HG02943 (cell line): Measurements from ENCODE around the gene NDUFAB1.
"Not testable (repeated sequence)": the region's sequence is repeated elsewhere in the genome, so short reads cannot be mapped to it uniquely, and the experiment has no call there.

Experiments
- ATAC-seq: cut with Tn5 transposase; IDR thresholded peaks from one replicate; pipeline ENCODE4 v1.9.1; 2021; ENCODE audit warnings: mild to moderate bottlenecking, low read depth, moderate library complexity; ENCODE audit not compliant: unreplicated experiment

NDUFAB1 gene

DNA sequence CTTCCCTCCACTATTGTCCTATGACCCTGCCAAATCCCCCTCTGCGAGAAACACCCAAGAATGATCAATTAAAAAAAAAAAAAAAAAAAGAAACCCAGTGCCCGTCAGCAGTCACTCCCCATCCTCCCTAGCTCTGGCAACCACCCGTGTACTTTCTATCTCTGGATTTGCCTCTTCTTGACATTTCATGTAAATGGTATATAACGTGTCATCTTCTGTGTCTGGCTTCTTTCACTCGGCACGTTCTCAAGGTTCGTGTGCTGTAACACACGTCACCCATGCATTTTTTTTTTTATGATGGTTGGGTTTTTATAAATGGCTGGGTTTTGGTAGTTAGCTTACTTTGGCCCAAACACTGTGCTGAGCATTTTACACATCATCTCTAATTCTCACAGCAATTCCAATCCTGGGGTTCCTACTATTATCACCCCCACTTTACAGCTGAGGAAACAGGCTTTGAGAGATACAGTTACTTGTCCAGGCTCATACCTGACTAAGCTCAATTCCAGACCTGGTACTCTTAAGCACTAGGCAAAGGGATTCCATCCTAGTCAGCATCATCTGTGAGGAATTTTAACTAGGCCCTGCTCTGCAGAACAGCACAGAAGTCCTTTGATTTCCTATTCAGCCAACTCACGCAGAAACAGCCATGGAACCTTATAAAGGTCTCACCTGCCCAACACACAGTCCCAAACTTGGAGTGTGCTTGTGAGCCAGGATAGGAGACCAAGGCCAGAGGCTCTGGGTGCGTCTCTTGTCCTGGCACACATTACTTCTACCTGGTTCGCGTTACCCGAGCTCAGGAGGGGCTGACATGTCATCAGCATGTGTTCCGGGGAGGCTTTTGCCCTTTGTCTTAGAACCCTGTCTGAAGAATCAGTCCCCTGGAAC, 11.7 kb downstream of the NDUFAB1 start:
- no peak for ATAC-seq

GRCh38 chr16:23583271-23583670, 12.8 kb downstream of the NDUFAB1 start:
- not testable (repeated sequence) for ATAC-seq

GRCh38 chr16:23581764-23582163, 14.4 kb downstream of the NDUFAB1 start:
- ATAC-seq: no peak

GRCh38 chr16:23580391-23580790, 15.7 kb downstream of the NDUFAB1 start:
- ATAC-seq: no peak

DNA sequence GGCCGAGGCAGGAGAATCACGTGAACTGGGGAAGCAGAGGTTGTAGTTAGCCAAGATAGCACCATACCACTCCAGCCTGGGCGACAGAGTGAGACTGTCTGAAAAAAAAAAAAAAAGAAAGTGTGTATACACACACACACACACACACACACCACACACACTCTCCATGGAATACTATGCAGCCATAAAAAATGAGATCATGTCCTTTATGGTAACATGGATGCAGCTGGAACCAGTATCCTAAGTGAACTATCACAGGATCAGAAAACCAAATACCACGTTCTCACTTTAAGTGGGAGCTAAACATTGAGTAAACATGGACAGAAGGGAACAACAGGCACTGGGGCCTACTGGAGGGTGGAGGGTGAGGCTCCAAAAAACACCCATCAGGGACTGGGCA, 16.7 kb downstream of the NDUFAB1 start:
- no peak for ATAC-seq

GRCh38 chr16:23578101-23578830, 17.9 kb downstream of the NDUFAB1 start:
- ATAC-seq: no peak

DNA sequence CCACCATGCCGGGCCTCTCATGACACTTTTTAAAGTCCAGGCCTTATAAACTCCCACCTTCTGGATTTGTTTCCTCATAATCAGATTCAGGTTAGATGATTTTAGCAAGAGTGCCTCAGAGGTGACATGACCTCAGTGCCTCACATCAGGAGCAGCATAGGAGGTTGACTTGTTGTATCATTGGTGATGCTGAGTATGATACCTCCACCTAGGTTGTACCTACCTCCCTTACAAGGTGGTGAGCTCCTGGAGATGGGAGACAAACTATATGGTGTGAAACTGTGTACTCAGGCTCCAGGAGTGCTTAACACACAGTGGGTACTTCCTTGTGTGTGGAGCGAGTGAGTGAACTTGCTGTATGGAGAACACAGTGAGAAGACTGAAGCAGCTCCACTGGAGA, 18.6 kb downstream of the NDUFAB1 start:
- no peak for ATAC-seq

DNA sequence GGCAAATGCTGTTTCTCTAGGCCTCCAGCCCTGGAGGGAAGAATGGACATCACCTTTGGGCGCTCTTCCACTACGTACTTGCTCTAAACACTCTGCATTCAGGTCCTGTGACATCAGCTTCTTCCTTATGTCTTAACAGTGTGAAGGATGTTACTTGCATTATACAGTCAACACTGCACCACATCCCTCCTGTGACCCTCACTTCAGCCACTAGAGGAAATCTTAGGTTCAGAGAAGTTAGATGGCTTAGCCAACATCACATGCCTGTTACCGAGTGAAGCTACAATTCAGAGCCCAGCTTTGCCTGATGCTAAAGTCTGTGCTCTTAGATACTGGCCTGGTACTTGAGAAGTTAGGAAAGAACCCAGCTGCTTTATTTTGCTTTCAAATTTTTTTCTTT, 20.3 kb downstream of the NDUFAB1 start:
- ATAC-seq: no peak

DNA sequence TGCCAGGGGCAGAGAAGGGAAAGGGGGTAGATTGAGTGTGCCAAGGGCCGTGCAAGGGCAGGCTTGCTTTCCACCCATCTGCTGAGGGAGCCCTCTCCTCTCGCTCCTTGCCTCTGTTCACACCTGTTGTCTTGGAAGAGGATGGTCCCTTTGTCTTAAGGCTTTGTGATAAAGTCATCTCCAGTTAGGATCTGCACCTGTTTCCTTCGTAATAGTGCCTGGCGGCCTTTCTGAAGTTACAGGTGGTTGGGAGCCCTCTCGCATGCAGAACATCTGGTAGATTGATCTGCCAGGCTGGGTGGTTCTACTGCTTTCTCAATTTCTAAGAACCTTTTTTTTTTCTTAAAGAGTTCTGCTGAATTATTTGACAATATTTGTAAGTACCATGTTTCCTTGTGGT, 22.3 kb downstream of the NDUFAB1 start:
- ATAC-seq: no peak

DNA sequence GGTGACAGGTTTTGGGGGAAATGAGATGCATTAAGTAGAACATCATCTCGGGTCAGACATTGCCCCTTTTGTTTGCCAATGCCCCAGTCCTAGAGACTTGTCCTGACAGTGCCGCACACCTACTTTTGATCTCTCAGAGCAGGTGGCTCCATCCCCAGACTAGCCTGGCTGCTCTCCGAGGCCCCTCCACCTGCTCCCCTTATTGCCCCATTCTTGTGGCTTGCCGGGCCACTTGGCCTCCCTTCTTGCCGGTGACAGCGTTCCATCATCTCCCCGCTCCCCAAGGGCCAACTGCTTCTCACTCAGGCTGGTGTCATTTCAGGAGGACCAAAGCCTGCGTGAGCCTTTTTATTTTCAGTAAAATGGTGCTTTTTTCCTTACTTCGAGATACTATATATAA, 23.7 kb downstream of the NDUFAB1 start:
- no peak for ATAC-seq

DNA sequence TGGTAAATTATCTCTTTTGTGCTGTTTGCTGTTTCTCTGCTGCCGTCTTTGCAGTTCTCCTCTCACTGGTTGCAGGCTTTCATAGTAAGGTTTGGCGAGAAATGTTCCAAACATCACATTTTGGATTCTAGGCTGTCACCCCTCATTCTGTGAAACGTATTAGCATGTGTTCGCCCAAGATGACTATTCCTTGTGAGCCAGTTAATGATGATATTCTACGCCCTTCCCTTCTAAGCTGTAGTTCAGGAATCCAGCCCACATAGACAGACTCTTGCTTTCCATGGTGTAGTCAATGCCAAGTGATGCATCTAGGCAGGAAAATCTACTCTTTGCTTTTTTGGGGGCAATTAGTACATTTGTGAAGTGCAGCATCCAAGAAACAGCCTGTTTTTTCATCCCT, 24.2 kb downstream of the NDUFAB1 start:
- no peak for ATAC-seq

DNA sequence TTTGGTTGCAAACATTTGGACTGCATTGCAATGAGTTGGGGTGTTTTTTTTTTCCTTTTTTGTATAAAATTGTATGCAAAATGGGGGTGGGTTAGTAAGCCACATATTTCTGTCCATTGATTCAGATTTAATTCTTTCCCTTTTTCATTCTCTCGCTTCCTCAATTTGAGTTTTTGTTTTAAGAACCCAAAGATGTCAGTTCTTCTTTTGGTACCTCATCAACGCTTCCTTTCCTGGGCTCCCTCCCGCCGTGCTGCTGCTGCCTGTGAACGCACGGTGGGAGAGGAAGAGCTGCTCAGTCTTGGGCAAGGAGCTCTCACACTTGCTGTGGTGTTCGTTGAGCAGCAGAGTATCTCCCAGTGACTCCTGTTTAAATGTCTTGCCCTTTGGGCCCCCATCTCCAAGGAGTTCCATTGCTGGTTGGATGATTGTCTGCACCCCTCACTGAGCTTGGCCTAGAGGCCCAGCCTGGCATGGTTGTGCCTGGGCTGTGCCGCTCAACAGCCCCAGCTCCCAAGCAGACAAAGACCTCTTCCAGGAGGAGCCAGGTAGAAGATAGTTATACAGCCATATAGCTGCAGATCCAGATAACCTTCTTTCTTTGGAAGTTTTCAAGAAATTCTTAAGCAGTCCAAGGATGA, 25.0 kb downstream of the NDUFAB1 start:
- no peak for ATAC-seq

DNA sequence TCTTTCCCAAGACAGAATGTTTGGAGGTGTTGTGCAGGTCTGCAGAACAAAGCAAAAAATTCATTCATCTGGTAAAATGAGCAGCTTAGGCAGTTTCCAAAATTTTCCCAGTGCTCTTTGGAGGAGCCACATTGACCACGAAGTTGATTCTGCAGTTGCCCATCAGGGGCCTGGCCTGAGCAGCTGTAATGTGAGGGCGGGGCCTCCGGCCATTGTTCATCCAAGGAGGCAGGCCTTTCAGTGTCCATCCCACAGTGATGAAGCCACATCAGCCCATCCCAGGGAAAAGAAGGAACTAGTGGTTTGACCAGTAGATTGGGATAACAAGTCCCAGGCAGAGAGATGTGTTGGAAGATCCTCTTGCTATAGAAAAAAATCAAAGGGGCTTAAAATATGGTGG, 28.5 kb downstream of the NDUFAB1 start:
- ATAC-seq: no peak

- ATAC-seq: no peak
These were observed 29.4 kb downstream of the NDUFAB1 start for GRCh38 chr16:23566724-23567123.

DNA sequence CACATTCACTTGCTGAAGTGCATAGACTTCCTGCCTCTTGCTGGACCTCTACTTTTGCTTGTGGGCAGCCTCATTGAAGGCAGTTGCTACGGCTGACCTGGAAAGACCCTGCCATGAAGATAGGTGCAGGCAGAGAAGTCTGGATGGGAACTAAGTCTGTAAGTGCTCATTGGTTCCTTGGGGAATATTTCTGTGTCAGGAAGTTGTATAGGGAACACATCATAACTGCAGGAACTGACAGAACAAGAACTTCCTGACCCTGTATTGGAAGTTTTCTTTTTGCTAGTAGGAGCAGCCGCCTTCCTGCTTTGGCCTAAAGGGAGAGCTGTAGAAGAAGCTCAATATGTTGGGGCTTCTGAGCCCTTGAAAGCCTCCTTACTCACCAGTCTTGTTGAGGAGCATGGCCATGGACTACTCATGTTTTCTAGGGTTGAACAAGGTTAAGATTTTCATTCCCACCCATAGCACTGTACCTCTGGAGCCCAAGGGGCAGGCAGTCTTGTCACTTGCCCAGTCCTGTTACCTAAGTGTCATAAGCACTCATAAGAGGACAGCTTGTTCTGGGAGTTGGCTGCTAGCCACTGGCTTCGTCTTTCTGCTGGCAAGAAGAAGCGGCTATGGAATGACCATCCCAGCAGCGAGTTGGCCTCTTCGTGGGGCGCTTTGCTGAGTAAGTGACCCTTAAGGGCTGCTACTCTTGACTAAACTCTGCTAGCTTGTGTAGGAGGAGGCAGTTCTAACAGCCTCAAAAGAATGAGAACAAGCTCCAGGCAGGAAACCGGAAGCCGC, 31.3 kb downstream of the NDUFAB1 start:
- no peak for ATAC-seq

DNA sequence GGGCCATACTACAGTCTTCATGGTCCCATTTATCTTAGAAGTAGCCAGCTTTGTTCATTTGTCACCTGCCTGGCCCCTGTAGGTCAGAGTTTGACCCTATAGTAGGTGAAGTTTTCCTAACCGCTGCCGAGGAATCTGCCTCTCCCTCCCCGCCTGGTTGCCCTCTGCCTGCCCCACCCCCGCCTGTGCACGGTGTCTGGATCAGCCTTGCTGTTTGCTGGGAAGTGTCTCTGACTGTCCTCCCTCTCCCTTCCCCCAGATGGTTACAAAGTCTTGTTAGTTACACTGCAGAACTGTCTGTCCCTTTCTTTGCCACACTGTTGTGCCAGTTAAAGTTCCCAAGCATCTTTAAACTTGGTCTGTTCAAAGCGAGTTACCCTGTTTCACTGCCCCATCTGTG, 32.9 kb downstream of the NDUFAB1 start:
- ATAC-seq: no peak

- ATAC-seq: no peak
These were observed 33.6 kb downstream of the NDUFAB1 start for GRCh38 chr16:23562505-23562904.

DNA sequence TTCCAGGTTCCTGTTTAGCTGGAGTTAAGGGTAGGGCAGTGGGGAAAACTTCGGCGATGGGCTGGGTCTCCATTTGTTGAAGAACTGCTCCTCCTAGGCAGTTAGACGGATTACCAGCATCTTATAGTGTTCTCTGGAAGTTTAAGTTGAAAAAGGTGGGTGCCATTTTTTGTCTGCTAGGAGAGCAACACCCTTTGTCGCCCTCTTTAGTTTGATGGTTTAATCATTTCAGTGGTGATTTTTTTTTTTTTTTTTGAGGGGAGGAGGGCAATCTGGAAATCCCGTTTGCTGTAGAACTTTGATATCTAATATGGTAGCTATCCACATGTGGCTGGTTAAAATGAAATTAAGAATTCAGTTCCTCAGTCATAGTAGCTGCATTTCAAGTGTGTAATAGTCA, 34.5 kb downstream of the NDUFAB1 start:
- no peak for ATAC-seq

DNA sequence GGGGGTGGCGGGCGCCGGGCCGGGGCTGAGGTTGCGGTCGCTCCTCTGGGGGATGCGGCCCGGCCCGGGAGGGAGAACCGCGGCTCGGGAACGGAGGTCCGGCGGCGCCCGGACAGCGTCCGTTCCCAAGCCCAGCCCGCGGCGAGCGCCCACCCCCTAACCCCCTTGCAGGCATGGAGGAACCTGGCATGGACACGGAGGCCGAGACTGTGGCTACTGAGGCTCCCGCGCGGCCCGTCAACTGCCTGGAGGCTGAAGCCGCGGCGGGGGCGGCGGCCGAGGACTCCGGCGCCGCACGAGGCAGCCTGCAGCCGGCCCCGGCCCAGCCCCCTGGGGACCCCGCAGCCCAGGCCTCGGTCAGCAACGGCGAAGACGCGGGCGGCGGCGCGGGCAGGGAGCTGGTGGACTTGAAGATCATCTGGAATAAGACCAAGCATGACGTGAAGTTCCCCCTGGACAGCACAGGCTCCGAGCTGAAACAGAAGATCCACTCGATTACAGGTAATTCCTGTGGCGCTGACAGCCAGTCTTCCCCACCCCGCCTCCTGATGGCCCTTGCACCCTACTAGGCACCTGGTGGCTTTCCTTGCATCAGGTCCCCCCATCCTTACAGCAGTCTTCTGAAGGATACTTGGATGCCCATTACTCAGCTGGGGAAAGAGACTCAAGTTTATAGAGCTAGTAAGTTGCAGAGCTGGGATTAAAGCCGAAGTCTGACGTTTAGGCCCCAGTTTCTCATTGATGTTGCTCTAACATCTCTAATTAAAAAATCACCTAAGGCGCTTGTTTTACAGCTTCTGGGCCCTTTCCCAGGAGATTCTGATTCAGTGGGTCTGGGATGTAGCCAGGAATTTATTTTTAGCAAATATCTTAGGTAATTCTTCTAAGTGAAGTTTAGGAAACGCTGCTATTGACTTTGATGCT, 38.1 kb downstream of the NDUFAB1 start:
- ATAC-seq: no peak
